ENCODE results near the gene SETD1A. TPM values are rescaled to one million over a fixed set of nuclear protein-coding genes. Genes with fewer than 3 reads are reported as not detected.

SETD1A gene
- total and polyA plus RNA-seq, 9 of the 15 experiments (the other 6 are each of a cell fraction or from before 2014, with no cell fraction given): 0.08 to 36.0 (median 4.2) TPM

GRCh38 chr16:30957456-30958174, at the start of gene SETD1A (continued):
- TF ChIP-seq ZKSCAN3 (CRISPR knock-in tag; IDR thresholded peaks at IDR 0.05) (no peak), KAT2B (IDR thresholded peaks at IDR 0.05; ENCODE audit: low read depth, low read length) (no peak), ATF2 (CRISPR knock-in tag; IDR thresholded peaks at IDR 0.05) (no peak), ZNF551 (CRISPR knock-in tag; IDR thresholded peaks at IDR 0.05) (no peak), LEF1 (IDR thresholded peaks at IDR 0.05) (no peak), HDAC2 (IDR thresholded peaks at IDR 0.05) (no peak), MTA1 (IDR thresholded peaks at IDR 0.05; ENCODE audit: borderline replicate concordance) (peak; percentile 93), BRD9 (IDR thresholded peaks at IDR 0.05; ENCODE audit: low read depth, partially characterized antibody) (no peak), MBD2 (IDR thresholded peaks at IDR 0.05; ENCODE audit: borderline replicate concordance, low read depth) (peak; percentile 57), ZNF217 (CRISPR knock-in tag; IDR thresholded peaks at IDR 0.05) (no peak), NONO (IDR thresholded peaks at IDR 0.05; ENCODE audit: low read depth in 2 of 2, low read length in 1 of 2) (peak; percentile 36 to 79; a peak in 2 of 4 replicates), GTF2F1 (IDR thresholded peaks at IDR 0.05; ENCODE audit: low read depth, low read length) (no peak), HNRNPUL1 (IDR thresholded peaks at IDR 0.05; ENCODE audit: low read length) (no peak), HES1 (IDR thresholded peaks at IDR 0.05; ENCODE audit: low read depth) (no peak), JUNB (CRISPR knock-in tag; conservative IDR thresholded peaks at IDR 0.05) (no peak), GTF2B (IDR thresholded peaks at IDR 0.05; ENCODE audit: extremely low read depth, insufficient read length) (no peak), PHF21A (IDR thresholded peaks at IDR 0.05; ENCODE audit: borderline replicate concordance, low read depth) (no peak), SIX5 (IDR thresholded peaks at IDR 0.05; ENCODE audit: borderline replicate concordance in 1 of 2, insufficient read depth in 1 of 2, low read depth in 1 of 2, low read length in 2 of 2) (peak; percentile 1 to 7; a peak in 1 of 4 replicates), ZSCAN32 (CRISPR knock-in tag; IDR thresholded peaks at IDR 0.05) (no peak), U2AF1 (optimal IDR thresholded peaks at IDR 0.05; ENCODE audit: low read depth, low read length) (peak; percentile 100), FOXK1 (CRISPR knock-in tag; IDR thresholded peaks at IDR 0.05; ENCODE audit: borderline replicate concordance) (peak; percentile 11; the same call in 1 of the 2 replicates), NFXL1 (CRISPR knock-in tag; IDR thresholded peaks at IDR 0.05) (no peak), RAD51 (IDR thresholded peaks at IDR 0.05; ENCODE audit: borderline replicate concordance, low read depth) (no peak), XRCC3 (IDR thresholded peaks at IDR 0.05) (no peak), RFX7 (CRISPR knock-in tag; IDR thresholded peaks at IDR 0.05) (no peak), ZNF232 (CRISPR knock-in tag; IDR thresholded peaks at IDR 0.05) (no peak), TFE3 (CRISPR knock-in tag; IDR thresholded peaks at IDR 0.05) (no peak), RFX1 (IDR thresholded peaks at IDR 0.05) (no peak)
